GM12874 (cell line): ENCODE data around the gene CILP.

Experiments used
- CTCF ChIP-seq: IDR thresholded peaks from 2 replicates; pipeline ENCODE4 v1.5.1; 2011; ENCODE audit warnings: low read depth, mild to moderate bottlenecking, control low read depth, low read length, moderate library complexity; ENCODE audit not compliant: insufficient read depth

The CILP gene

GRCh38 chr15:65208647-65209046 lies 2.6 kb downstream of the CILP start:
- TF ChIP-seq CTCF, result no peak

- no peak for TF ChIP-seq CTCF
Observed at GRCh38 chr15:65207280-65207840, 3.9 kb downstream of the CILP start.

GRCh38 chr15:65206750-65207149 lies 4.5 kb downstream of the CILP start:
- no peak for TF ChIP-seq CTCF

GRCh38 chr15:65204931-65205660 lies 6.2 kb downstream of the CILP start:
- TF ChIP-seq CTCF, result no peak

GRCh38 chr15:65204236-65204930 lies 6.9 kb downstream of the CILP start:
- TF ChIP-seq CTCF, result no peak

- TF ChIP-seq CTCF, result no peak
Observed at GRCh38 chr15:65201918-65202317, 9.4 kb downstream of the CILP start.

- no peak for TF ChIP-seq CTCF
Observed at GRCh38 chr15:65198571-65198970, 12.7 kb downstream of the CILP start.
